Inflammatory macrophage treated with lipopolysaccharide for 1 hour (primary cell): Measurements from ENCODE around the gene C1QL4.
"Not testable (repeated sequence)": the region's sequence is repeated elsewhere in the genome, so short reads cannot be mapped to it uniquely, and the experiment has no call there.

Source experiments
- DNase-seq, 2 donors: peaks; one replicate each; pipeline ENCODE4 v3.0.0-alpha.2; 2020 to 2022

Gene C1QL4

DNA sequence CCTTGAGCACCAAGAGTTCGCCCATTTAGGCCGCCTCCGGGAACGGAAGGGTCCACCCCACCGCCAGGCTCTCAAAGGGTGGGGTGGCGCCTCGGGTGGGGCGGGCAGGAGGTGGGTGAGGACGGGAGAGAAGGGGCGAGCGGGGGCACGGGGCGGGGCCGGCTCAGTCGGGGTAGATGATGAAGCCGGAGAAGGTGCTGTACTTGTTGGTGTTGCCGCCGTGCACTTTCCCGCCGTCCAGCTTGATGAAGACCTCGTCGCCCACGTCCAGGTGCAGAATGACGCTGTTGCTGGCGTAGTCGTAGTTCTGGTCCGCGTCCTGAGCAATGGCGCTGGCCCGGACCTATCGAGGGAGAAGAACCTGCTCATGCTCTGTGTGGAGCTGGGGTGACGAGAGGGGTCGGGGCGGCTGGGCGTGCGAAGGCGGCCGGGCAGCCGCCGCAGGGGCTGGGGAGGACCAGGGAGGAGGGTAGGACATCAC lies 4.1 kb downstream of the C1QL4 start:
- no peak for DNase-seq

GRCh38 chr12:49332441-49332861 lies 4.5 kb downstream of the C1QL4 start:
- DNase-seq, result no peak

GRCh38 chr12:49331380-49332222 lies 5.4 kb downstream of the C1QL4 start:
- DNase-seq, result peak; percentile 74 to 76

GRCh38 chr12:49330631-49331379 lies 6.2 kb downstream of the C1QL4 start:
- no peak for DNase-seq

DNA sequence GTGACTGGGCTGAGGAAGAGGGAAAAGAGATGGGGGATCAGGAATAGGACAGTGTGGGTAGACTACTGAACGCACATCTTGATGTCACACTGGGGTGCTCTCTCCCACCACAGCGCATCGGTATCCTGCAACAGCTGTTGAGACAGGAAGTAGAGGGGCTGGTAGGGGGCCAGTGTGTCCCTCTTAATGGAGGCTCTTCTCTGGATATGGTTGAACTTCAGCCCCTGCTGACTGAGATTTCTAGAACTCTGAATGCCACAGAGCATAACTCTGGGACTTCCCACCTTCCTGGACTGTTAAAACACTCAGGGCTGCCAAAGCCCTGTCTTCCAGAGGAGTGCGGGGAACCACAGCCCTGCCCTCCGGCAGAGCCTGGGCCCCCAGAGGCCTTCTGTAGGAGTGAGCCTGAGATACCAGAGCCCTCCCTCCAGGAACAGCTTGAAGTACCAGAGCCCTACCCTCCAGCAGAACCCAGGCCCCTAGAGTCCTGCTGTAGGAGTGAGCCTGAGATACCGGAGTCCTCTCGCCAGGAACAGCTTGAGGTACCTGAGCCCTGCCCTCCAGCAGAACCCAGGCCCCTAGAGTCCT lies 6.9 kb downstream of the C1QL4 start:
- DNase-seq, result no peak

DNA sequence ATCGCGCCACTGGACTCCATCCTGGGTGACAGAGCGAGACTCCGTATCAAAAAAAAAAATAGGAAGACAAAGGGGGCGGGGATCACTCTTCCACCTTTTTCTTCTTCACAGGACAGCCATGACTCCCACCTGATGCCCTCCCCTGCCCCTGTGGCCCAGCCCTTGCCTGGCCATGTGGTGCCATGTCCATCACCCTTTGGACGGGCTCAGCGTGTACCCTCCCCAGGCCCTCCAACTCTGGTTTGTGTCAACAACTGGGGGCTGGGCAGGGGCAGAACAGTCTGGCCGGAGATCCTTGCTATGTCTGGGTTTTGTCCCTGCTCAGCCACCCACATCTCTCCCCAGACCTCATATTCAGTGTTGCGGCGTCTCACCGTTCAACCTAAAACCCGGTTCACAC lies 8.2 kb downstream of the C1QL4 start:
- no peak for DNase-seq

- no peak for DNase-seq
Measured at GRCh38 chr12:49327887-49328286, 9.1 kb downstream of the C1QL4 start.

DNA sequence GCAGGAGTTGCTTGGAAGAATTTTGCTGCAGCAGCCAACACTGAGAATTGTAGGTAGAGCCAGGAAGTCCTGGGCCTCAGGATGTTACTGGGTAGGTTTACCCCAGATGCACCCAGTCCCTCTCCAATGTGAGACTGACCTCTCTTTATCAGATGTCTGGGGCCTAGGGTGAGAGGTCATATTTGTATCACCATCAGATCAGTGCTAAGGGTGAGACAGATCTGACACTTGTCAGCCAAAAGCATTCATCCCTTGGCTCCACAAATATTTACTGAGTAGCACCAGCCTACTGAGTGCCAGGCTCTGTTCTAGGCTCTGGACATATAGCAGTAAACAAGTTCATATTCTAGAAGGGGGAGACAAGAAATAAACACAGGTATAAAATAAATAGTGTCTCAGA lies 9.6 kb downstream of the C1QL4 start:
- DNase-seq, result no peak

- DNase-seq, result no peak
Measured at GRCh38 chr12:49325606-49326005, 11.4 kb downstream of the C1QL4 start.

GRCh38 chr12:49323524-49324097 lies 13.4 kb downstream of the C1QL4 start:
- no peak for DNase-seq

DNA sequence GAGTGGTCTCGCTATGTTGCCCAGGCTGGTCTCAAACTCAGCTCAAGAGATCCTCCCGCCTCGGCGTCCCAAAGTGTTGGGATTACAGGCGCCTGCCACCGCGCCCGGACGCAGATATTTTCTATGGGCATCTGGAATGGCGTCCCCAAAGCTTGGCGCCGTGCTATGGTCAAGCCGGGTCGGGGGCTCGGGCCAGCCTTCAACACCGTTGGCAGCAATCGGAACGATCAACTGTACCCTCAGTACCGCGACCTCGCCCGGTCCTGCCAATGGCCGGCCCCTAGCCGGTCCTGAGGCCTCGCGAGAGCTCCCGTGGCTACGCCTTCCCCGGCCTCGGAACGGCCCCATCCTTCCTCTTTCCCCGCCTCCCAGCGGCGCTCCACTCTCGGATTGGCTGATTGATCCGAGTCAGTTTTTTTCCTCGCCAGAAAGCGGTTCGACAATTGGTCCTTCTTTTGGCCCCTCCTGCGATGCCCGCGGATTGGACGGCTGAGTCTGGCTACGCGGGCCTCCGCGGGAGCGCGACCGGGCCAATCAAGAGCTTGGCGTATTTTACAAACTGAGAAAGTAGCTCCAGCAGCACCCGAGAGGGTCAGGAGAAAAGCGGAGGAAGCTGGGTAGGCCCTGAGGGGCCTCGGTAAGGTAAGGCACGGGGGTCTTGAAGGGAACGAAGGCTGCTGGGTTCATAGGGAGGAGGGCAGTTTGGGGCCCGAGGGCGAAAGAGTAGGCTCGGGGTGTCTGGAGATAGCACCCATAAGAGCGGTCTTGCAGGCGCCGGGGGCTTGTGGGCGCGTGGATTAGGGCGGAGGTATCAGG lies 14.1 kb downstream of the C1QL4 start, which contains the start of gene TROAP:
Gene TROAP, plus strand, starts transcription at position 548 of the 816 bp plus-strand sequence. CDS start 354 bp downstream, outside the sequence.
- DNase-seq, result peak; percentile 98 to 99

GRCh38 chr12:49322367-49322707 lies 14.7 kb downstream of the C1QL4 start:
- DNase-seq, result no peak

GRCh38 chr12:49320411-49321103 lies 16.4 kb downstream of the C1QL4 start:
- not testable (repeated sequence) for DNase-seq

DNA sequence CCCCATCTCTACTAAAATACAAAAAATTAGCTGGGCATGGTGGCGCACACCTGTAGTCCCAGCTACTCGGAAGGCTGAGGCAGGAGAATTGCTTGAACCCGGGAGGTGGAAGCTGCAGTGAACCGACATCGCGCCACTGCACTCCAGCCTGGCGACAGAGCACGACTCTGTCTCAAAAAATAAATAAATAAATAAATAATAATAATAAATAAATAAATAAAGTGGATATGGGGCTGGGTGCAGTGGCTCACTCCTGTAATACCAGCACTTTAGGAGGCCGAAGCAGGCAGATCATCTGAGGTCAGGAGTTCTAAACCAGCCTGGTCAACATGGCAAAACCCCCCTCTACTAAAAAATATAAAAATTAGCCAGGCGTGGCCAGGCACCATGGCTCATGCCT lies 19.9 kb downstream of the C1QL4 start:
- not testable (repeated sequence) for DNase-seq

DNA sequence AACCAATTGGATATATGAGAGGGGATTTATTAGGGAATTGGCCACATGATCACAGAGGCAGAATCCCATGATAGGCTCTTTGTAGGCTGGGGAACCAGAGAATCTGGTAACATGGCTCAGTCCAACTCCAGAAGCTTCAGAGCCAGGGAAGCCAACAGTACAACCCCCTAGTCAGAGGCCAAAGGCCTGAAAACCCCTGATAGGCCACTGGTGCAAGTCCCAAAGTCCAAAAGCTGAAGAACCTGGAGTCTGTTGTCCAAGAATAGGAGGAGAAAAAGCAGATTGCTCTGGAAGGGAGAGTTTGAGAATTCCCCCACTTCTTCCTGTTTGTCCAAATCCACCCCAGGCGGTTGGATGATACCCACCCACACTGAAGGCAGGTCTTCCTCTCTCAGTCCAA lies 22.2 kb downstream of the C1QL4 start:
- DNase-seq, result peak in 1 of 2 donors; percentile 56

DNA sequence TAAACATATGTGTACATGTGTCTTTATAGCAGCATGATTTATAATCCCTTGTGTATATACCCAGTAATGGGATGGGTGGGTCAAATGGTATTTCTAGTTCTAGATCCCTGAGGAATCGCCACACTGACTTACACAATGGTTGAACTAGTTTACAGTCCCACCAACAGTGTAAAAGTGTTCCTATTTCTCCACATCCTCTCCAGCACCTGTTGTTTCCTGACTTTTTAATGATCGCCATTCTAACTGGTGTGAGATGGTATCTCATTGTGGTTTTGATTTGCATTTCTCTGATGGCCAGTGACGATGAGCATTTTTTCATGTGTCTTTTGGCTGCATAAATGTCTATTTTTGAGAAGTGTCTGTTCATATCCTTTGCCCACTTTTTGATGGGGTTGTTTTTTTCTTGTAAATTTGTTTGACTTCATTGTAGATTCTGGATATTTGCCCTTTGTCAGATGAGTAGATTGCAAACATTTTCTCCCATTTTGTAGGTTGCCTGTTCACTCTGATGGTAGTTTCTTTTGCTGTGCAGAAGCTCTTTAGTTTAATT lies 26.5 kb downstream of the C1QL4 start:
- DNase-seq, result not testable (repeated sequence)

- no peak for DNase-seq
Measured at GRCh38 chr12:49309386-49309785, 27.6 kb downstream of the C1QL4 start.

DNA sequence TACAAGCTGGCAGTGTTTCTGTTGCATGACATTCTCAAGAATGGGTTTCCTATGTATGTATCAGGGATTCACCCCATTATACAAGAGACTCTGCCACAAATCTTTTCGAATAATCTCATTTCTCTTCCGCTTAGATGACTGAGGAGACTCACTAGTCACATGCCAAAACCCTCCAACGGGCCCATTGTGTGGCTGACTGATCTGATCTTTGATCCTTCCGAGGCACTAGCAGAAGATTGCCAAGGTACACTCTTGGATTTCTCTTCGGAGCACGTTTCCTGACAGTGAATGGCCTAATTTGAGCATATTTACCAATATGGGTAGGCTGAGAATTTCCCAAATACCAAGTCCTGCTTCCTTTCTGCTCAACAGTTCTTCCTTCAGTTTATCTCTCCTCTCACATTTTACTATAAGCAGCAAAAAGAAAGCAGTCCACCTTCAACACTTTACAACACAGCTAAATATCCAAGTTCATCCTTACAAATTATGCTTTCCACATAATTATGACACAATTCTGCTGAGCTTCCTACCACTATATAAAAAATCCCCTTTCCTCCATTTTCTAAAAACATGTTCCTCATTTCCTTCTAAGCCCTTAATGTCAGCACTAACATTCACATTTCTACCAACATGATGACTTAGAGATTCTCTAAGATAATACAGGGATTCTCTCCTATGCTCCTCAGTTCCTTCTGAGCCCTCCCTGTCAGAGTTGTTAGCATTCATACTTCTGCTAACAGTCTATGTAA lies 31.1 kb downstream of the C1QL4 start:
- peak; percentile 71 to 80 for DNase-seq

DNA sequence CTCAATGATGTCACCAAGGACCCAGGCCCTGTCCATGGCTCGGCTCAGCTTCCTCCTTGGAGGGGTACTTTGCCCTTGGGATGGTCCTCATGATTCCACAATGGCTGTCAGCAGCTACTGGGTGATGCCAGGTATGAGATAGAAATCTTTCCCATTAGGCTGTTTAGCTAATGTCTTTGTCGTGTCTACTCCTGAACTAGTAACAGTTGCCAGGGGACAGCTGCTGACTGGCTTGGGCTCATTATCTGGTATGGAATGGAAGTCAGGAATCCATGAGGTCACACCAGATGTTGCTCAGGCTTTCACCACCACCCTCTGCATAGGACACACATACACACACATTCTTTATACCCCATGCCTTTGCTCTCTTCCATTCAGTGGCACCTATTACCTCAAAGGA lies 32.8 kb downstream of the C1QL4 start:
- no peak for DNase-seq

GRCh38 chr12:49301760-49302159 lies 35.2 kb downstream of the C1QL4 start:
- no peak for DNase-seq

- DNase-seq, result peak; percentile 24 to 47
Measured at GRCh38 chr12:49298160-49298559, 38.8 kb downstream of the C1QL4 start.
